GM21367 (cell line): ENCODE results near the gene SCN9A.
A peak's percentile ranks its signal among the peaks of the same experiment; 100 is the strongest.
"Not testable (repeated sequence)": the region's sequence is repeated elsewhere in the genome, so short reads cannot be mapped to it uniquely, and the experiment has no call there.

Experiments used
- ATAC-seq: cut with Tn5 transposase; IDR thresholded peaks from one replicate; pipeline ENCODE4 v1.9.1; 2021; ENCODE audit not compliant: unreplicated experiment

Gene SCN9A

GRCh38 chr2:166375195-166375735 is 479 bp downstream of the SCN9A start:
- ATAC-seq, result peak; percentile 28

- ATAC-seq, result no peak
Observed at GRCh38 chr2:166373951-166374350, 1.8 kb downstream of the SCN9A start.

- no peak for ATAC-seq
Observed at GRCh38 chr2:166373539-166373938, 2.2 kb downstream of the SCN9A start.

GRCh38 chr2:166373105-166373504 is 2.6 kb downstream of the SCN9A start:
- ATAC-seq, result no peak

GRCh38 chr2:166372046-166372445 is 3.7 kb downstream of the SCN9A start:
- no peak for ATAC-seq

- no peak for ATAC-seq
Observed at GRCh38 chr2:166365803-166366420, 9.8 kb downstream of the SCN9A start.

GRCh38 chr2:166365239-166365638 is 10.5 kb downstream of the SCN9A start:
- ATAC-seq, result no peak

GRCh38 chr2:166364476-166365161 is 11.1 kb downstream of the SCN9A start:
- no peak for ATAC-seq

GRCh38 chr2:166361351-166362153 is 14.2 kb downstream of the SCN9A start:
- ATAC-seq, result peak; percentile 63

GRCh38 chr2:166360906-166361305 is 14.8 kb downstream of the SCN9A start:
- no peak for ATAC-seq

- no peak for ATAC-seq
Observed at GRCh38 chr2:166360426-166360825, 15.3 kb downstream of the SCN9A start.

- not testable (repeated sequence) for ATAC-seq
Observed at GRCh38 chr2:166357950-166358321, 17.8 kb downstream of the SCN9A start.

GRCh38 chr2:166357068-166357949 is 18.4 kb downstream of the SCN9A start:
- no peak for ATAC-seq

- ATAC-seq, result no peak
Observed at GRCh38 chr2:166351319-166351718, 24.4 kb downstream of the SCN9A start.

- no peak for ATAC-seq
Observed at GRCh38 chr2:166350525-166350924, 25.2 kb downstream of the SCN9A start.

GRCh38 chr2:166344286-166345113 is 31.2 kb downstream of the SCN9A start:
- ATAC-seq, result no peak

- no peak for ATAC-seq
Observed at GRCh38 chr2:166343467-166343866, 32.3 kb downstream of the SCN9A start.

- no peak for ATAC-seq
Observed at GRCh38 chr2:166341426-166341825, 34.3 kb downstream of the SCN9A start.

GRCh38 chr2:166338831-166339339 is 36.9 kb downstream of the SCN9A start:
- ATAC-seq, result no peak

- ATAC-seq, result no peak
Observed at GRCh38 chr2:166337932-166338331, 37.8 kb downstream of the SCN9A start.
